Measurements from ENCODE around the gene STK24. TPM values are rescaled to one million over a fixed set of nuclear protein-coding genes. Genes with fewer than 3 reads are reported as not detected.

Gene STK24
- total and polyA plus RNA-seq, 2 of the 8 experiments (the other 6 are each of a cell fraction or from before 2014, with no cell fraction given), result 62.8 to 143 TPM

DNA sequence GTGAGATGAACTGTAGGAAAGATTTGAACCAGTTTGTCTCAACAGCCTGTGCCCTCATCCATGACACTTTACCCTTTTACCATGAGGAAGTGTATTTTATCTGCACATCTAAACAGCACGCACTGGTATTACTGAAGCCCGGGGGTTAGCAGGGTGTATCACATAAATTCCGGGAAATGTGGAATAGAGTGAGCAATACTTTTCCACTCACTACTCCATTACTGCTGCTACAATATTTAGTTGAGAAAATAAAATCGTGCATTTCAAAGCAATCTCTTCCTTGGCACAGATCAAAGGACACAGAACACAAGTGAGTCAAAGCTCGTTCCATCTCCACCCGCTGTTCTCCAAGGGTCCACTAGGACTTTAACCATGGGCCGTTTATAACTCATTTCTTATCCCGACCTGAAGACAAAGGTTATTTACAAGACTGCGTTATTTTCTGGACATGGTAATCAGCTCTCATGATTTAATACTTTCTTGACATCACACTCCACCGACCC lies 35.2 kb downstream of the STK24 start:
- no peak overlapping the region for H4K8ac ChIP-seq (ENCODE audit: extremely low read depth, insufficient read depth, low read length)
- no peak for TF ChIP-seq RFX5 (IDR thresholded peaks at IDR 0.05; ENCODE audit: borderline replicate concordance, low read depth, low read length)
- no peak overlapping the region for H3K56ac ChIP-seq (replicated peaks; ENCODE audit: insufficient read length, low read depth, low read length)
- H3K36me3 ChIP-seq (ENCODE audit: control insufficient read depth in 2 of 4, insufficient read depth in 4 of 4, low read length in 3 of 4), result no peaks in the 10 kb centered on the region; a peak in 1 of 8 replicates
- WGBS, 2 experiments (ENCODE audit: extremely low coverage in 1 of 2, insufficient coverage in 1 of 2, insufficient read length in 1 of 2, insufficient replicate concordance in 2 of 2, low coverage in 1 of 2, low lambda C conversion rate in 2 of 2, missing lambda C conversion rate in 1 of 2), result 90% methylated on average over 10 of the region's 10 CpGs; no CpG with 5 or more reads in 1 of the 2 experiments
- no peak overlapping the region for H2AFZ ChIP-seq (ENCODE audit: low read length)
- H4K91ac ChIP-seq (replicated peaks; ENCODE audit: insufficient read length, low read length), result no peak overlapping the region
- no peak overlapping the region for H3K27ac ChIP-seq (ENCODE audit: low read depth, low read length)
- H2BK5ac ChIP-seq (ENCODE audit: low read depth, low read length), result no peak overlapping the region
- no peak overlapping the region for H3K4ac ChIP-seq (replicated peaks; ENCODE audit: insufficient read length, low read depth, low read length)
- H3K14ac ChIP-seq (ENCODE audit: insufficient read length), result no peak overlapping the region
- H3K9ac ChIP-seq (replicated peaks in 1 of 4; ENCODE audit: extremely low read depth in 1 of 4, low read depth in 3 of 4, low read length in 3 of 4), result no peak overlapping the region
- no peaks in the 10 kb centered on the region for H3K23me2 ChIP-seq (ENCODE audit: low read depth, low read length)
- H3K4me1 ChIP-seq (replicated peaks in 1 of 4; ENCODE audit: control insufficient read depth in 3 of 4, insufficient read depth in 4 of 4, low read length in 3 of 4), result peaks cover 7 to 22% (median 12%) of the 10 kb centered on the region in 4 experiments
- H2BK20ac ChIP-seq (ENCODE audit: low read length), result no peak overlapping the region
- H2BK120ac ChIP-seq (replicated peaks; ENCODE audit: low read depth, low read length), result no peak overlapping the region
- no peak overlapping the region for H3K18ac ChIP-seq (ENCODE audit: extremely low read depth, low read length)
- H3K23ac ChIP-seq (ENCODE audit: insufficient read length), result no peak overlapping the region
- ChIA-PET CTCF (ENCODE audit: partially characterized antibody) (interaction anchor here (0.8 to 8.2 kb wide), 9 partner anchors 13 to 130 kb away, joined by 3 to 47 read pairs (median 5); no protein-coding TSS in a partner anchor), POLR2A (ENCODE audit: partially characterized antibody) (no interaction called here)
- no peak overlapping the region for H3K4me2 ChIP-seq (ENCODE audit: insufficient read depth in 1 of 2, low read depth in 2 of 2, low read length in 2 of 2)
- H3K79me2 ChIP-seq (ENCODE audit: control insufficient read depth in 1 of 2, insufficient read depth in 2 of 2, low read length in 2 of 2), result peaks cover 41 to 98% of the 10 kb centered on the region in 2 experiments
- H3K27me3 ChIP-seq (replicated peaks in 1 of 4; ENCODE audit: control insufficient read depth in 3 of 4, extremely low read depth in 1 of 4, insufficient read depth in 3 of 4, low read length in 3 of 4), result no peaks in the 10 kb centered on the region
- H3K4me3 ChIP-seq (ENCODE audit: extremely low read depth in 1 of 4, insufficient read depth in 2 of 4, low read depth in 3 of 4, low read length in 4 of 4), result no peak overlapping the region
- no peak overlapping the region for H2AK5ac ChIP-seq (ENCODE audit: low read depth, low read length)
- no peak overlapping the region for H4K5ac ChIP-seq (ENCODE audit: insufficient read length, low read depth, low read length)
- H3K79me1 ChIP-seq (ENCODE audit: low read depth, low read length), result peaks cover 32% of the 10 kb centered on the region
- H2BK15ac ChIP-seq (ENCODE audit: low read length), result no peak overlapping the region
- H4K20me1 ChIP-seq (replicated peaks in 1 of 2; ENCODE audit: control insufficient read depth in 1 of 2, insufficient read depth in 2 of 2, low read length in 2 of 2), result peaks cover 35 to 50% of the 10 kb centered on the region in 2 experiments
- H2BK12ac ChIP-seq (ENCODE audit: low read depth, low read length), result no peak overlapping the region
- FAIRE-seq (no peak), DNase-seq (ENCODE audit: low read depth in 1 of 2, low spot score in 2 of 2) (no peak)
- no peaks in the 10 kb centered on the region for H3K9me3 ChIP-seq (ENCODE audit: insufficient read depth in 2 of 2, low read depth in 1 of 2, low read length in 1 of 2)
